NCI-H2227 (cell line): ENCODE measurements around the gene KCTD17.

ENCODE experiments used
- DNase-seq: peaks from one replicate; lab custom pipeline; 2025; ENCODE audit not compliant: unreplicated experiment; lab: John Stamatoyannopoulos, UW

The KCTD17 gene

GRCh38 chr22:37020192-37020479 lies 31.4 kb upstream of the KCTD17 start:
- DNase-seq, result no peak

- DNase-seq, result no peak
Observed at GRCh38 chr22:37021041-37021440, 30.5 kb upstream of the KCTD17 start.

- DNase-seq, result peak; percentile 32
Observed at GRCh38 chr22:37021710-37022482, 29.6 kb upstream of the KCTD17 start.

- no peak for DNase-seq
Observed at GRCh38 chr22:37022483-37023337, 28.8 kb upstream of the KCTD17 start.

- DNase-seq, result no peak
Observed at GRCh38 chr22:37023743-37024338, 27.7 kb upstream of the KCTD17 start.

GRCh38 chr22:37024339-37025157 lies 27.0 kb upstream of the KCTD17 start:
- DNase-seq, result no peak

GRCh38 chr22:37025500-37026070 lies 26.0 kb upstream of the KCTD17 start:
- DNase-seq, result no peak

- no peak for DNase-seq
Observed at GRCh38 chr22:37026325-37026724, 25.2 kb upstream of the KCTD17 start.

- no peak for DNase-seq
Observed at GRCh38 chr22:37027556-37027955, 24.0 kb upstream of the KCTD17 start.

GRCh38 chr22:37028692-37029674 lies 22.6 kb upstream of the KCTD17 start:
- DNase-seq, result no peak

GRCh38 chr22:37030560-37031281 lies 20.8 kb upstream of the KCTD17 start:
- no peak for DNase-seq

- no peak for DNase-seq
Observed at GRCh38 chr22:37032134-37032534, 19.4 kb upstream of the KCTD17 start.

- DNase-seq, result no peak
Observed at GRCh38 chr22:37032535-37033460, 18.7 kb upstream of the KCTD17 start.

GRCh38 chr22:37033605-37034430 lies 17.7 kb upstream of the KCTD17 start:
- DNase-seq, result no peak

- DNase-seq, result no peak
Observed at GRCh38 chr22:37036655-37037377, 14.7 kb upstream of the KCTD17 start.

GRCh38 chr22:37037669-37038068 lies 13.9 kb upstream of the KCTD17 start:
- no peak for DNase-seq
